Measurements from ENCODE around the gene ECEL1.
A peak's percentile ranks its signal among the peaks of the same experiment; 100 is the strongest.

The ECEL1 gene

DNA sequence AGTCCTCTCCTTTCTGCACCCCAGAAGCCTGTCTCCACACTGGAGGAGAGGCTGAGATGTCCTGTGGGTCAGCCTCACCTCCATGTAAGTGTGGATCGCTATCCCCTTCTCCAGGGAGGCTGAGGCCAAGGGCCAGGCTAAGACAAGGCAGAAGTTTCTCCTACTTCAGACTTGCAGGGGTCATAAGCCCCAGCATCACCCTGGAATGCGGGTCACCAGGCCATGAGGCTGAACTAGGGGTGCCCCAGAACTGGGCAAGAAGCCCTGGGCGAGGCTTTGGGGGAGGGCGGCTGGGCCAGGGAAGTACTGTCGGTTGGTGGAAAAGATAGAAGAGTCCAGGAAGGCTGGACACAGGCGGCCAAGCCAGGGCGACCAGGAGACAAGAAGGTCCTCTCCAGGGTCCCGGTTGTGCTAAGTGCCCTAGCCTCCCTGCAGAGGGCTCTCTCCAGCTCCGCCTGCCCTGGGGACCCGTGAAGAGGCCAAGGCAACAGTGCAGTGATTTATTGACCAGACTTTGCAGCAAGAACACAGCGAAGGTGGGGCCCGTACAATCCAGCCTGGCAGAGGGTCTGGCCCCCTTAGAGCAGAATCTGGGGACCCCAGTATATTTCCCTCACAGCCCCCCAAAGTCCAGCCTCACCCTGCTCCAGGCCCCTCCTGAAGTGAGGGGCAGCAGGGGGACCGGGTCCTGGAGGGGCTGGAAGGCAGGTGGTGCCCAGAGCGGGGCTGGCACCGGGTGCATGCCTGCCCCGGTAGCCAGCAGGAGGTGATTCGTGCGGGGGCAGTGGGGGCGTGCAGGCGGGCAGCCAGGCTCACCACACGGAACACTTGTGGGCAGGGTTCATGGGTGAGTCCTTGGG is 8.1 kb downstream of the ECEL1 start:
- Mint-ChIP-seq H3K36me3 (no peaks in the 10 kb centered on the region), H3K4me1 (no peaks in the 10 kb centered on the region), H3K4me3 (no peak overlapping the region), H3K27me3 (peaks cover 45% of the 10 kb centered on the region), H3K9me3 (no peaks in the 10 kb centered on the region), H3K27ac (no peak overlapping the region)
- peak; percentile 2 for DNase-seq
- CTCF ChIA-PET, result no interaction called here

DNA sequence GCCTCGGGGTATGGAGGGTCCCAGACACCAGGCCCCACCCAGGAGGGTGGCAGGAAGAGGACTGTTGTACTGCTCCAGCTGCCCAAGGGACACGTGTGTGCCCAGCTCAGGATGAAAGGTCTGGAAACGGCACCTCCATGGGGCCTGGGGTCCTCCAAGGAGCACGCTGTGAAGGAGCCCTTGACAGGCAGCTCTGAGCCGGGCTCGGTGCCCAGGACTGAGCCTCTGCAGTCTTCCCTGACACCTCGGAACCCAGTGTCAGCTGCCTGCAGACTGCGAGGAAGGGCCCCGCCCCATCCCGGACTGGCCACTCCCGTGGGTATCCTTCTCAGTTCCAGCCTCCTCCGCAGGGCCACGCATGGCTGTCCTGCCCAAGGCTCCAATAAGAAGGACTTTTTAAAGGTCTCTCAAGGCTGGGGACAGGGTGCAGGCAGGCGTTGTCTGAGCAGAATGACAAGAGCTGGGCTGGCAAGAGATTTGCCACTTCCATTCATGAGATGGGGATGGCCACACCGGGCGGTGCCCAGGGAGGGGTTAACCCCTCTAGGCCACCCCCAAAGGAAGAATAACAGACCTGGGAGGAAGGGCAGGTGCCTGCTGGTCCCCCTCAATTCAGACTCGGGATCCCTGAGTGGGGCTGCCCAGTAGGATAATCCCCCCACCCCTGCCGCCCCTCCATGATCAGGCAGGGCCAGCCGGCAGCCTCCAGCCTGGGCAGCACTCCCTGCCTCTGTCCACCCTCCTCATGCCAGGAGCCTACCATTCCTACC is 8.9 kb downstream of the ECEL1 start:
- CTCF ChIA-PET, result no interaction called here
- Mint-ChIP-seq H3K4me3 (no peak overlapping the region), H3K27me3 (peaks cover 45% of the 10 kb centered on the region), H3K27ac (no peak overlapping the region), H3K36me3 (no peaks in the 10 kb centered on the region), H3K9me3 (no peaks in the 10 kb centered on the region), H3K4me1 (no peaks in the 10 kb centered on the region)
- DNase-seq, result peak; percentile 8

DNA sequence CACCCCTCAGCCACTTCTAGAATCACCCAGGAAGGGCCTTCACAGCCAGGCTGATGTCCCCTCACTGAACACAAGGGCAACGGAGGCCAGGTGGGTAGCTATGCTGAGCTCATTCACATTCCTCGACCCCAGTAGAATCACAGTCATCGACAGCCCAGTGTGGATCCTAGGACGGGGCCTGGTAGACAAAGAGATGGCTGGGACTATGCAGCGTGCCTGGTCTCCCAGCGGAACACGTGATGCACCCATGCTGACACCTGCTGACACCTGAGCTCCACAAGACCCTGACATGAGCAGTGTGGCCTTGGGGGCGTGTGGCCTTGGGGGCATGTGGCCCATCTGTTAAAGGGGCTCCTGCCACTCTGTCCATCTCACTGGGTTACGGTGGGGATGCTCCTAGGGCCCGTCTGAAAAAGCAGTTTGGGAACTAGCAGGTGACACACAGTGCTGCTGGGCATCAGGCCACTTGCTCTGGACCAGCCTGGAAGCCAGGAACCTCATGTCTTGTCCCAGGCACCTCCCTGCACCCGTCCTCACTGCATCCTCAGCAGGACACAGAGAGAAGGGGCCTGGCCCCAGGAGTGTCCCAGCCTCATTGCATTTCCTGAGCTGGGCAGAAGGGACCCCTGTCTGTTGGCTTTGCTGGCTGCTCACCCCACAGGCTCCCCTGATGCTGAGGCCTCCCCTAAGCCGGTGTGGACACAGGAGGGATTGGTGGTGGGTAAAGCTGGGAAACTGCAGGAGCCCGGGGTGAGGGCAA is 9.7 kb downstream of the ECEL1 start:
- DNase-seq, result peak; percentile 9
- Mint-ChIP-seq H3K27ac (no peak overlapping the region), H3K4me3 (no peak overlapping the region), H3K27me3 (peaks cover 46% of the 10 kb centered on the region), H3K36me3 (no peaks in the 10 kb centered on the region), H3K9me3 (no peaks in the 10 kb centered on the region), H3K4me1 (no peaks in the 10 kb centered on the region)
- CTCF ChIA-PET, result interaction anchor here (0.7 kb wide), 1 partner anchor 96 kb away, joined by 3 read pairs; no protein-coding TSS in a partner anchor

DNA sequence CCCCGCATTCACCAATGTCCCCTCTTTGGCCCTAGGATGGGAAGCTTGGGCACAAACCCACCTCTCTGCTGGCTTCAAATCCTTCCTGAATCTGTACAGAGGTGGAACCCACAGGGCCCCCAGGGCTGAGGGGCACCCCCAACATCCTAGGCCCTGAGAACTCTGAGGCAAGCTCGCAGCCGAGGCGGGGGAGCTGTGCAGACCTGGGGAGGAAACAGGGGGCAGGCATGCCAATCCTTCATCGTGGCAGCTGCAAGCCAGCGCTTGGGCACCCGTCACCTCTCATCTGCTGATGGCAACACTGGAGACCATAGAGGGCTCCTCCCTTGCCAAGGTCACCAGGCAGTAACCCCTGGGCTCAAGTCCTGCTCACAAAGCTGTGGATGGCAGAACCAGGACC is 10.8 kb downstream of the ECEL1 start:
- DNase-seq, result peak; percentile 13
- Mint-ChIP-seq H3K27ac (no peak overlapping the region), H3K9me3 (no peaks in the 10 kb centered on the region), H3K4me3 (no peak overlapping the region), H3K36me3 (no peaks in the 10 kb centered on the region), H3K27me3 (peaks cover 48% of the 10 kb centered on the region), H3K4me1 (no peaks in the 10 kb centered on the region)
- CTCF ChIA-PET, result interaction anchor here (0.6 kb wide), 1 partner anchor 1492 kb away, joined by 3 read pairs; no protein-coding TSS in a partner anchor

DNA sequence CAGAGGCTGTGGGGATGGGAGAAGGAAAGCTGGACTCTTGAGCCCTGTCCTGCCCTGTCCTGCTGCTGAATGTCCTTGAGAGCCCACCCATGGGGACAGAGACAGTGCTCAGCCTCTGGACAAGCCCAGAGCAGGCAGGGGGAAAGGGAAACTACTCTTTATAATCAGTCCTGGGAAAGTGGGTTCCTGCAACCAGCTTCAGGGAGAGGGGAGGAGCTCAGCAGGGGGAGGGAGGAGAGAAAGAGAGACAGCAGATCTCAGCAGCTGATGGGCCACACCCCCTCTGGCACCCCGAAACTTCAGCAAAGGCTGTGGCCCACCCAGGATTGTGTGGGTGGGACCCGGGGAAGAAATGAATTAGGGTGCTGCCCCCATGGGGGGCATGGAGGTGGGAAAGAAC is 11.6 kb downstream of the ECEL1 start:
- Mint-ChIP-seq H3K27me3 (peaks cover 49% of the 10 kb centered on the region), H3K36me3 (no peaks in the 10 kb centered on the region), H3K27ac (no peak overlapping the region), H3K9me3 (no peaks in the 10 kb centered on the region), H3K4me1 (no peaks in the 10 kb centered on the region), H3K4me3 (no peak overlapping the region)
- DNase-seq, result peak; percentile 5
- CTCF ChIA-PET, result no interaction called here

DNA sequence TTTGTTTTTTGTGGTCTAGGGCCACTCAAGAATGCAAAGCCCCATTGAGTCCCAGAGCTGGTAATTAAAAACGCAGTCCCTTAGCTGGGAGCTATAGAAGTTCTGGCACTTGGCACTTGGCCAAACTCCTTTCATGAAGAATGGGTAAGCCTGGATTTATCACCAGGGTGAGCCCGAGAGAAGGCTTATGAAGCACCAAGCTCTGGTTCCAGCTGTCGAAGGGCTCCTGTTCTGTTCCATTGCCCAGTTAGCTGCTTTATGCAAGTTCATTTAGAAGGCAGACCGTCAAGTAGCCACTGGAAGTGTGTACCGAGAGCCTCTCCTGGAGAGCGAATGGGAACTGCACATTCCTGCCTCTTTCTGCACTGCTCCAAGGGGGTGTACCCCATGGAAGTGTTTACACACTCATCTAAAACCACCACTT is 14.2 kb downstream of the ECEL1 start:
- DNase-seq, result peak; percentile 11
- Mint-ChIP-seq H3K36me3 (no peaks in the 10 kb centered on the region), H3K9me3 (no peaks in the 10 kb centered on the region), H3K27me3 (peaks cover 62% of the 10 kb centered on the region), H3K4me3 (no peak overlapping the region), H3K27ac (no peak overlapping the region), H3K4me1 (no peaks in the 10 kb centered on the region)
- CTCF ChIA-PET, result interaction anchor here (1.0 kb wide), 1 partner anchor 9 kb away, joined by 3 read pairs; no protein-coding TSS in a partner anchor

DNA sequence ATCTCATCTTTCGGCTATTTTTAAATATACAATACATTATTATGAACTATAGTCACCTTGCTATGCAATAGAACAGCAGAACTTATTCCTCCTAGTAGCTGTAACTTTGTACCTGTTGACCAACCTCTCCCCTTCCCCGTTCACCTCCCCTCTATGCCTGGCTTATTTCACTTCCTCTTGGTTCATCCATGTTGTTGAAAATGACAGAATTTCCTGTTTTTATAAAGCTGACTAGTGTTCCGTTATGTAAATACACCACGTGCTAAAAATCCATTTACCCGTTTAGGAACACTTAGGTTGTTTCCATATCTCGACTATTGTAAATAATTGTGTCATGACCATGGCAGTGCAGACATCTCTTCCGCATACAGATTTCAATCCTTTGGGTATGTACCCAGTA is 21.4 kb downstream of the ECEL1 start:
- CTCF ChIA-PET, result interaction anchor here (0.7 kb wide), 1 partner anchor 177 kb away, joined by 3 read pairs; no protein-coding TSS in a partner anchor
- H3K27ac Mint-ChIP-seq, result no peak overlapping the region
- H3K9me3 Mint-ChIP-seq, result no peaks in the 10 kb centered on the region
- H3K4me3 Mint-ChIP-seq, result no peak overlapping the region
- H3K27me3 Mint-ChIP-seq, result peaks cover 33% of the 10 kb centered on the region
- DNase-seq, result no peak
- H3K4me1 Mint-ChIP-seq, result no peaks in the 10 kb centered on the region
- no peaks in the 10 kb centered on the region for H3K36me3 Mint-ChIP-seq

DNA sequence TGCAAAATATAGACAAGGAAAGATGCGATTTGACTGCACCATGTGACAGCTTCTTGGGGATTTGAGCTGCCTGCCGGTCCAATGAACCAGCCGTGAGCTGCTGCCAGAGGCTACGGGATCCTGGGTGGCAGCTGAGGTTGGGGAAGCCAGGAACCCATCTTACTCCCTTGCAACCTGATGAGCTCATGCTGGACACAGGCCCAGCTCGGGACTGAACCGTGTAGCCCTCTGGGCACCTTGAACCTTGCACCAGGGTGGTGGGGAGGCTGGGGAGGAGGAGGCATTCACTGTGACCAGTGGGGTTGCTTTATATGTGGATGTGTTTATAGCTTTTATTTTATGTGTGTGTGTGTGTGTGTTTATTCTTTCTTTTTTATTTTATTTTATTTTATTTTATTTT is 22.6 kb downstream of the ECEL1 start:
- no peak for DNase-seq
- Mint-ChIP-seq H3K27ac (no peak overlapping the region), H3K4me3 (no peak overlapping the region), H3K36me3 (no peaks in the 10 kb centered on the region), H3K27me3 (peaks cover 35% of the 10 kb centered on the region), H3K4me1 (no peaks in the 10 kb centered on the region), H3K9me3 (no peaks in the 10 kb centered on the region)
- CTCF ChIA-PET, result interaction anchor here (0.8 to 1.2 kb wide), 3 partner anchors 9 to 20 kb away, joined by 3 read pairs; no protein-coding TSS in a partner anchor

DNA sequence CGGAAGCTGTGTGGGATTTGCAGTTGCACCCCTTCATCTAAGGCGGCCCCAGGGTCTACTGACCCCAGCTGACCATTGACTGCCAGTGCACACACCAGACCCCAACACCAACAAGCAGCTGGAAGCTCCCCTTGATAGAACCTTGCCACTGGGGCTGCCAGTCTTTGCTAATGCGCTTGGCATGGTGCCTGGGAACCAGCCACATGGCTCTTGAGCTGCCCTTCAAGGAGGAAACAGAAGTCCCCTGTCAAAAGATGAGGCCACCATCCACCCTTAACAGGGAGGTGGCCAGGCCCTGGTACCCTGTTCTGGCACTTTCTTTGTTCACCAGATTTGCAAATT is 23.1 kb downstream of the ECEL1 start:
- H3K36me3 Mint-ChIP-seq, result no peaks in the 10 kb centered on the region
- no peak for DNase-seq
- no peak overlapping the region for H3K4me3 Mint-ChIP-seq
- peaks cover 36% of the 10 kb centered on the region for H3K27me3 Mint-ChIP-seq
- CTCF ChIA-PET, result interaction anchor here (0.8 to 1.2 kb wide), 3 partner anchors 9 to 20 kb away, joined by 3 read pairs; no protein-coding TSS in a partner anchor
- H3K9me3 Mint-ChIP-seq, result no peaks in the 10 kb centered on the region
- no peak overlapping the region for H3K27ac Mint-ChIP-seq
- H3K4me1 Mint-ChIP-seq, result no peaks in the 10 kb centered on the region

DNA sequence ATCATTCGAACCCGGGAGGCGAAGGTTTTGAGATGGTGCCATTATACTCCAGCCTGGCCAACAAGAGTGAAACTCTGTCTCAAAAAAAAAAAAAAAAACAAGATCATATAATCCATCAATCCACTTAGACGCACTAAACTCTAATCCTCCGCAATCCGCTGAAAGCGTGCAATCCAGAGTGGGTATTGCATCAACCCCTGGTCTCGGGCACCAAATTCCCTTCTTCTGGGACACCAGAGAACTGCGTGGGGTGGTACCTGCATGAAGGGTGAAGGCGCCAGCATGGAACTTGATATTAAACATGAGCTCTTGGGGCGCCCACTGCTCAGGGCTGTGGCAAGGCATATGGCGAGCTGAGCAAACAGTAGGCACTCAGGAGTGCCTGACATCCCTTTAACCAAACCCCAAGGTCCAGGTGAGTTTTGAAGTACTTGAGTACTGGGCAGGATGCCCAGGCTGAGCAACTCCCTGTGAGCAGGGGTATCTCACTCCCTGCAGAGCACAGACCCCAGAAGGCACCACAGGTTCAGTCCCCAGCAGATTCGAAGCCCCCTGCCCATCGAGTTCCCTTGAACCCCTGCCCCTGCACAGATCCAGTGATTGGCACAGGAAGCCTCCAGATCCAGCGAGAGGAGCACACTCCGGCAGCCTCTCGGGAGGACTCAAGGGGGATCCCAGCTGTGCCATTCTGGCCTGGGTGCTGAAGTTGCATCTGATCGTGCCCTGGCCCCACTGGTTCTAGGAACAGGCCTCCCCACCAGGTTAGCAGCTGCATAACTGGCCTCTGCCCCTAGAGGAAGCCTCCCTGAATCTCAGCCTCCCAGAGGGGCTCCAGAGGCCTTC is 23.7 kb downstream of the ECEL1 start:
- CTCF ChIA-PET, result interaction anchor here (1.1 to 1.3 kb wide), 3 partner anchors 10 to 27 kb away, joined by 3 read pairs; no protein-coding TSS in a partner anchor
- Mint-ChIP-seq H3K36me3 (no peaks in the 10 kb centered on the region), H3K4me1 (no peaks in the 10 kb centered on the region), H3K9me3 (no peaks in the 10 kb centered on the region), H3K27me3 (peaks cover 38% of the 10 kb centered on the region), H3K4me3 (no peak overlapping the region), H3K27ac (no peak overlapping the region)
- no peak for DNase-seq

DNA sequence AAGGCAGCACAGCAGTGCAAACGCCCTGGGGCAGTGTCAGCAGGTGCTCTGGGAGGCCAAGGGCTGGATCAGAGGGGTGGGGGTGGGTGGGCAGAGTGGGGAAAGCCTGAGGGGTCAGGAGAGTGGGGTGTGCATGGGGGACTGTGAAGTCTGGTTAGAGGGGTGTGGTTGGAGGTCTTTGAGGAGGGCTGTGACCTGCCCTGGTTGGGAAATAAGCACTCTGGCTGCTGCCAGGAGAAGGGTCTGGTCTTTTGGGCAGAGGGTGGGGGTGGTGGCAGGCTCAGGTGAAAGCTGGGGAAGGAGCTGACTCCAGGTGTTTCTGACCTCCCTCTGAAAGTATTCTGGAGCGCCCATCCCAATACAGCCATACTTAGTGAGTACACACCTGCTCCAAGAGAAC is 27.5 kb downstream of the ECEL1 start:
- H3K9me3 Mint-ChIP-seq, result no peaks in the 10 kb centered on the region
- no peak overlapping the region for H3K4me3 Mint-ChIP-seq
- peaks cover 57% of the 10 kb centered on the region for H3K27me3 Mint-ChIP-seq
- CTCF ChIA-PET, result interaction anchor here (1.4 kb wide), 1 partner anchor 13 kb away, joined by 3 read pairs; no protein-coding TSS in a partner anchor
- H3K27ac Mint-ChIP-seq, result no peak overlapping the region
- no peaks in the 10 kb centered on the region for H3K36me3 Mint-ChIP-seq
- no peaks in the 10 kb centered on the region for H3K4me1 Mint-ChIP-seq
- peak; percentile 5 for DNase-seq

DNA sequence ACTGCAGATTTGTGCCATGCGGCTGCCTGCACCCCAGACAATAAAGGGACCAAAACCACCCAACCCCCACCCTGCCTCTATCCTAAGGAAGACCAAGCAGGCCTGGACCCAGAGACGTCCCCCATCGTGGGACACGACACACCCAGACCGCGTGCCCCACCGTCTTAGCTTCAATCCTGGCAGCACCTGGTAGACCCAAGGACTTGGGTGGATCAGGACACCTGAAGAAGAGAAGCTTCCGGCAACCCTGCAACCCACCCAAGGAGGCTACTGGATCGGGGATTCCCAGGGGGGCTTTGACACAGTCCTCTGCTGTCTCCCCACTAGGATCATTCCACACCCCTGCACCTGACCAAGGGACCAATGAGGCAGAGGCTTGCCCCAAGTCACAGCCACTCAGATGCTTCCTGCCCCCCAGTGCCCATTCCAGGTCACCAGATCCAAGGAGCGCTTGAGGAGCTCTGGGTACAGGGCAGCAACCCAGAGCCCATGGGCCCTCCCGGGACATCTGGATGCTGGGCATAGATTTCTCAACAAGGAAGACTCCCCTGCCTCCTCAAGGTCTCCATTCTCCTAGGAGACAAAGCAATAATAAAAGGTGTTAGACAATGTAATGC is 28.1 kb downstream of the ECEL1 start:
- Mint-ChIP-seq H3K9me3 (no peaks in the 10 kb centered on the region), H3K4me3 (no peak overlapping the region), H3K27me3 (peaks cover 61% of the 10 kb centered on the region), H3K27ac (no peak overlapping the region), H3K4me1 (no peaks in the 10 kb centered on the region), H3K36me3 (no peaks in the 10 kb centered on the region)
- peak; percentile 6 for DNase-seq
- CTCF ChIA-PET, result no interaction called here
